Measurements from ENCODE around the gene SH2D6. TPM values are rescaled to one million over a fixed set of nuclear protein-coding genes. Genes with fewer than 3 reads are reported as not detected.

The SH2D6 gene
- total RNA-seq, 2 experiments from 2014 or later = 0.30 TPM; not detected in 1

DNA sequence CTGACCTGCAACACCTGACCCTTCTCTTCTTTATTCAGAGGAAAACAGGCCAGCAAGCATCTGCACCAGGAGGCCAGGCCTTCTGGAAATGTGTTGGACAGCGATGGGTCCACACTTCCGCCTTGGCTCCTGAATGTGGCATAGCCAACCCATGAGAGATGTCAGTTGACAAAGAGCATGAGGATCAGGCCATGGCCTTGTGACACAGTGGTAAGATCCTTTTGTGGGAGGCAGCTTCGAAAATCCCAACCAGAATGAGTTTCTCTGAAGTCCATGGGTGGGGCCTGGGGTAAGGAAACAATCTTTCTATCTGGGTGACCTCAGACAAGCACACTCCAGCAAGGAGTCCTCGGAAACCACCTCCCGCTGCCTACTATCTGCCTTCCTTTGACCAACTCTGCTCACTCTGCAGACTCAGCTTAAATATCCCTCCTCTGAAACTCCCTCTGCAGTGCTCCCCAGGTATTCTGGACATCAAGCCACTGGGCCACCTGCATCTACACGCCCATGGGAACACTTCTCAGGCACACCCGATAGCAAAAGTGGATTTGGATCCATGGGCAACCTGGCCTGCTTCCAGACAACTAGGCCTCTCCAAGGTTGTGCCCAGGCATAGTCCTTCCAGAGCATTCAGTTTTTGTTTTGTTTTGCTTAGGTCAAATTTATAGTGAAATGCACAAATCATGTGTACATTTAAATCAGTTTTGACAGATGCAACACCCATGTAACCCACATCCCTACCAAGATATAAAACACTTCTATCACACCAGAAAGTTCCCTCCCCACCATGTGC is 3.6 kb upstream of the SH2D6 start:
- no peaks in the 10 kb centered on the region for H3K9me3 ChIP-seq (ENCODE audit: control insufficient read depth in 1 of 2, insufficient read depth in 1 of 2, low read length in 2 of 2)
- Mint-ChIP-seq H3K9me3 (no peaks in the 10 kb centered on the region), H3K36me3 (ENCODE audit: low read depth) (peaks cover 4% of the 10 kb centered on the region), H3K27ac (no peak overlapping the region), H3K4me1 (ENCODE audit: low read depth) (peaks cover 43% of the 10 kb centered on the region), H3K4me3 (peak overlapping the region; percentile 7), H3K27me3 (peaks cover 4% of the 10 kb centered on the region)
- H3K27ac ChIP-seq (ENCODE audit: low read depth in 1 of 2, low read length in 2 of 2) = no peak overlapping the region
- H3K36me3 ChIP-seq (ENCODE audit: insufficient read depth, low read length) = no peaks in the 10 kb centered on the region
- no peak overlapping the region for H3K4me3 ChIP-seq (ENCODE audit: low read length)
- peaks cover 42% of the 10 kb centered on the region for H3K4me1 ChIP-seq (ENCODE audit: insufficient read depth, low read length)
- TF ChIP-seq, protein P1, sequence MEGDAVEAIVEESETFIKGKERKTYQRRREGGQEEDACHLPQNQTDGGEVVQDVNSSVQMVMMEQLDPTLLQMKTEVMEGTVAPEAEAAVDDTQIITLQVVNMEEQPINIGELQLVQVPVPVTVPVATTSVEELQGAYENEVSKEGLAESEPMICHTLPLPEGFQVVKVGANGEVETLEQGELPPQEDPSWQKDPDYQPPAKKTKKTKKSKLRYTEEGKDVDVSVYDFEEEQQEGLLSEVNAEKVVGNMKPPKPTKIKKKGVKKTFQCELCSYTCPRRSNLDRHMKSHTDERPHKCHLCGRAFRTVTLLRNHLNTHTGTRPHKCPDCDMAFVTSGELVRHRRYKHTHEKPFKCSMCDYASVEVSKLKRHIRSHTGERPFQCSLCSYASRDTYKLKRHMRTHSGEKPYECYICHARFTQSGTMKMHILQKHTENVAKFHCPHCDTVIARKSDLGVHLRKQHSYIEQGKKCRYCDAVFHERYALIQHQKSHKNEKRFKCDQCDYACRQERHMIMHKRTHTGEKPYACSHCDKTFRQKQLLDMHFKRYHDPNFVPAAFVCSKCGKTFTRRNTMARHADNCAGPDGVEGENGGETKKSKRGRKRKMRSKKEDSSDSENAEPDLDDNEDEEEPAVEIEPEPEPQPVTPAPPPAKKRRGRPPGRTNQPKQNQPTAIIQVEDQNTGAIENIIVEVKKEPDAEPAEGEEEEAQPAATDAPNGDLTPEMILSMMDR (IDR thresholded peaks at IDR 0.05) = no peak
- intact Hi-C loops (cut with DNase I, micrococcal nuclease) = loop anchor here (5.0 to 10.0 kb wide), 2 partner anchors 58 to 60 kb away; partner anchors contain the start of genes ELMOD3 (in 1 of the 2) and RETSAT (in 1 of the 2)
- H3K27me3 ChIP-seq (ENCODE audit: control insufficient read depth in 1 of 2, insufficient read depth in 2 of 2, low read length in 2 of 2) = peaks cover 0 to 5% of the 10 kb centered on the region in 2 experiments
- ChIA-PET CTCF (interaction anchor here (1.4 kb wide), 1 partner anchor 137 kb away, joined by 4 read pairs; no protein-coding TSS in a partner anchor), POLR2A (interaction anchor here (0.9 to 1.0 kb wide), 2 partner anchors 9 to 23 kb away, joined by 3 read pairs; no protein-coding TSS in a partner anchor)
- DNase-seq (peak in 2 of 14 experiments; percentile 32 to 52), ATAC-seq (ENCODE audit: poor library complexity) (no peak)

DNA sequence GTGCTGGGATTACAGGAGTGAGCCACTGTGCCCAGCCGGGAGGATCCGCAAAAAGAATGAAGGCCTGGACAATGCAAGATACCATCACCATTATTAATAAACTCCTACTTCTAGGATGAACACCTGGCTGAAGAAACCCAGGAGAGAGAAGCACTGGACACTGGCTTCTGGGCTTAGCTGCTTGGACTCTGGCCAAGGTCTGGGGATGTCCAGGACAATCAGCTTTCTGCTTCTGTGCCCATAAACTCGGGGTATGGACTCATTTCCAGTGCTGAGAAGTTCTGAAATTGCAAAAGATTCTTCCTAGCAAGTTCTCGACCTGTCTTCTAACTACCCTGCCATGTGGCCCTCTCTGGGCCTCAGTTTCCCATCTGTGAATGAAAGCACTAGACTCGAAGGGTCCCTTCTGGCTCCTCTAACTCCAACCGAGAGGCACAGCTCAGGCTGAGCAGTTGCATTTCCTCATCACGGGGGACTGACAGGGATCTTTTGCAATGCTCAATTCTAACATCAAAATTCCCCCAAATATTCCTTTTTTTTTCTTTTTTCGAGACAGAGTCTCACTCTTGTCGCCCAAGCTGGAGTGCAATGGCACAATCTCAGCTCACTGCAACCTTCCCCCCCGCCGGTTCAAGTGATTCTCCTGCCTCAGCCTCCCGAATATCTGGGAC is 2.4 kb upstream of the SH2D6 start:
- Histone ChIP-seq H3K36me3 (ENCODE audit: insufficient read depth, low read length) (no peaks in the 10 kb centered on the region), H3K4me3 (ENCODE audit: low read length) (no peak overlapping the region), H3K4me1 (ENCODE audit: insufficient read depth, low read length) (peaks cover 42% of the 10 kb centered on the region), H3K9me3 (ENCODE audit: control insufficient read depth in 1 of 2, insufficient read depth in 1 of 2, low read length in 2 of 2) (no peaks in the 10 kb centered on the region), H3K27ac (ENCODE audit: low read depth in 1 of 2, low read length in 2 of 2) (no peak overlapping the region), H3K27me3 (ENCODE audit: control insufficient read depth in 1 of 2, insufficient read depth in 2 of 2, low read length in 2 of 2) (peaks cover 0 to 5% of the 10 kb centered on the region in 2 experiments)
- intact Hi-C loops (cut with DNase I, micrococcal nuclease) = loop anchor here in 1 of 2 experiments (10.0 kb wide), 1 partner anchor 61 kb away; the partner anchor contains the start of genes ELMOD3 and RETSAT
- ATAC-seq (ENCODE audit: poor library complexity) (no peak), DNase-seq (peak in 2 of 14 experiments; percentile 46 to 52)
- Mint-ChIP-seq H3K36me3 (ENCODE audit: low read depth) (peaks cover 4% of the 10 kb centered on the region), H3K4me3 (no peak overlapping the region), H3K4me1 (ENCODE audit: low read depth) (peaks cover 41% of the 10 kb centered on the region), H3K27me3 (peaks cover 4% of the 10 kb centered on the region), H3K27ac (no peak overlapping the region), H3K9me3 (no peaks in the 10 kb centered on the region)
- ChIA-PET POLR2A (interaction anchor here (0.6 to 1.0 kb wide), 4 partner anchors 62 to 447 kb away, joined by 3 to 5 read pairs (median 3); partner anchors contain the start of genes RETSAT and RNF181), CTCF (interaction anchor here (0.9 kb wide), 1 partner anchor 136 kb away, joined by 3 read pairs; no protein-coding TSS in a partner anchor)
- TF ChIP-seq, protein P1 (IDR thresholded peaks at IDR 0.05) = no peak

GRCh38 chr2:85419009-85419675 is 628 bp downstream of the SH2D6 start:
- intact Hi-C loops (cut with DNase I, micrococcal nuclease) = loop anchor here (2.0 to 10.0 kb wide), 3 partner anchors 14 to 92 kb away; partner anchors contain the start of genes ELMOD3 (in 1 of the 2), RETSAT (in 1 of the 2) and TGOLN2 (in 1 of the 2)
- Histone ChIP-seq H3K9me3 (ENCODE audit: control insufficient read depth in 1 of 2, insufficient read depth in 1 of 2, low read length in 2 of 2) (no peaks in the 10 kb centered on the region), H3K27ac (ENCODE audit: low read depth in 1 of 2, low read length in 2 of 2) (peak overlapping the region; percentile 72 to 93), H3K27me3 (ENCODE audit: control insufficient read depth in 1 of 2, insufficient read depth in 2 of 2, low read length in 2 of 2) (no peaks in the 10 kb centered on the region), H3K36me3 (ENCODE audit: insufficient read depth, low read length) (no peaks in the 10 kb centered on the region), H3K4me3 (ENCODE audit: low read length) (peak overlapping the region; percentile 81), H3K4me1 (ENCODE audit: insufficient read depth, low read length) (peaks cover 33% of the 10 kb centered on the region)
- H3K27me3 Mint-ChIP-seq = peaks cover 4% of the 10 kb centered on the region
- peaks cover 24% of the 10 kb centered on the region for H3K4me1 Mint-ChIP-seq (ENCODE audit: low read depth)
- no peaks in the 10 kb centered on the region for H3K9me3 Mint-ChIP-seq
- H3K4me3 Mint-ChIP-seq = peak overlapping the region; percentile 100
- ATAC-seq (ENCODE audit: poor library complexity) = no peak
- POLR2A ChIA-PET = interaction anchor here (0.6 to 4.8 kb wide), 20 partner anchors 10 to 197 kb away, joined by 3 to 47 read pairs (median 6); partner anchors contain the start of genes ELMOD3, GGCX, MAT2A and RETSAT
- peaks cover 4% of the 10 kb centered on the region for H3K36me3 Mint-ChIP-seq (ENCODE audit: low read depth)
- peak overlapping the region; percentile 92 for H3K27ac Mint-ChIP-seq
- DNase-seq = no peak
- CTCF ChIA-PET = interaction anchor here (0.7 to 4.5 kb wide), 5 partner anchors 12 to 137 kb away, joined by 3 to 44 read pairs (median 6); no protein-coding TSS in a partner anchor
- TF ChIP-seq, protein P1 (IDR thresholded peaks at IDR 0.05) = no peak
